SK-N-SH (cell line): Measurements from ENCODE around the gene LRRC8D.

ENCODE experiments used
- CHD2 ChIP-seq: fragments of 150-350 bp; IDR thresholded peaks from 2 replicates; pipeline ENCODE4 v1.6.1; 2018; ENCODE audit warnings: low read length; ENCODE audit not compliant: partially characterized antibody
- CTCF ChIP-seq: fragments of 200-600 bp; sonication (generic); IDR thresholded peaks from 2 replicates; pipeline ENCODE4 v1.6.1; 2017; ENCODE audit warnings: antibody characterized with exemption, mild to moderate bottlenecking, moderate library complexity
- MAX ChIP-seq: IDR thresholded peaks from 2 replicates; pipeline ENCODE4 v1.4.0; 2012; ENCODE audit warnings: low read depth
- MEF2A ChIP-seq: IDR thresholded peaks from 2 replicates; pipeline ENCODE4 v1.4.0; 2012; ENCODE audit warnings: low read depth, borderline replicate concordance
- NFIC ChIP-seq: IDR thresholded peaks from 2 replicates; pipeline ENCODE4 v1.4.0; 2012; ENCODE audit warnings: borderline replicate concordance
- PBX3 ChIP-seq: IDR thresholded peaks from 2 replicates; pipeline ENCODE4; 2012
- RAD21 ChIP-seq: IDR thresholded peaks from 2 replicates; pipeline ENCODE4 v1.6.1; 2012; ENCODE audit warnings: mild to moderate bottlenecking, low read length
- RCOR1 ChIP-seq: fragments of 150-350 bp; IDR thresholded peaks from 2 replicates; pipeline ENCODE4 v1.6.1; 2017; ENCODE audit warnings: antibody characterized with exemption, low read length
- TAF1 ChIP-seq: IDR thresholded peaks from 2 replicates; pipeline ENCODE4 v1.6.1; 2012; ENCODE audit warnings: low read depth, mild to moderate bottlenecking, low read length, moderate library complexity, borderline replicate concordance
- TEAD4 ChIP-seq: IDR thresholded peaks from 2 replicates; pipeline ENCODE4 v1.4.0; 2012; ENCODE audit warnings: mild to moderate bottlenecking, borderline replicate concordance; ENCODE audit not compliant: insufficient read depth
- YY1 ChIP-seq: IDR thresholded peaks from 2 replicates; pipeline ENCODE4 v1.4.0; 2012; ENCODE audit warnings: low read depth, mild to moderate bottlenecking

- TF ChIP-seq CTCF (no peak), TEAD4 (no peak), MAX (no peak), YY1 (no peak), PBX3 (no peak), RAD21 (no peak), TAF1 (no peak), MEF2A (no peak), RCOR1 (no peak), NFIC (no peak), CHD2 (no peak)
These were observed 141.9 kb downstream of the LRRC8D start for GRCh38 chr1:89962742-89963075.
